CD4-positive, alpha-beta T cell (primary cell): Measurements from ENCODE around the gene PRPF40A. TPM values are rescaled to one million over a fixed set of nuclear protein-coding genes. Genes with fewer than 3 reads are reported as not detected.

Source experiments
- ATAC-seq: fragments of 200-7000 bp; cut with Tn5 transposase; one replicate; pipeline ENCODE4 v1.10.0; 2022; ENCODE audit warnings: mild to moderate bottlenecking; ENCODE audit not compliant: poor library complexity
- CTCF ChIA-PET: fragments of 350-600 bp; sonication (Branson Sonifier 250); formaldehyde crosslinking; loops from one replicate; lab custom pipeline; 2021; ENCODE audit warnings: antibody characterized with exemption, inconsistent platforms; lab: Charles Lee
- POLR2A ChIA-PET: fragments of 350-600 bp; sonication (Branson Sonifier 250); formaldehyde crosslinking; loops from one replicate; lab custom pipeline; 2021; ENCODE audit warnings: antibody characterized with exemption, inconsistent platforms; lab: Charles Lee
- DNase-seq, 14 experiments: peaks; one replicate each; pipeline ENCODE4 v3.0.0-alpha.2; 2013 to 2020; ENCODE audit warnings: mixed read lengths in 2 of 14
- H3K27ac ChIP-seq, 2 donors: one replicate each; pipeline versions ENCODE4 v1.5.1 to v1.7.0; 2013; ENCODE audit warnings: low read length in 2 of 2, low read depth in 1 of 2, mild to moderate bottlenecking in 1 of 2
- H3K27me3 ChIP-seq, 2 experiments: 1 replicate in 1 of 2; 2 replicates in 1 of 2; pipeline versions ENCODE4 v1.6.1 to v1.7.0; 2013; ENCODE audit warnings: low read length in 2 of 2, control low read depth in 1 of 2, mild to moderate bottlenecking in 1 of 2, moderate library complexity in 1 of 2; ENCODE audit not compliant: insufficient read depth in 2 of 2, control insufficient read depth in 1 of 2
- H3K36me3 ChIP-seq: one replicate; pipeline ENCODE4 v1.6.1; 2013; ENCODE audit warnings: low read length, control low read depth; ENCODE audit not compliant: insufficient read depth
- H3K4me1 ChIP-seq: one replicate; pipeline ENCODE4 v1.6.1; 2013; ENCODE audit warnings: low read length, control low read depth; ENCODE audit not compliant: insufficient read depth
- H3K4me3 ChIP-seq: one replicate; pipeline ENCODE4 v1.5.1; 2013; ENCODE audit warnings: mild to moderate bottlenecking, low read length, moderate library complexity
- H3K9me3 ChIP-seq, 2 experiments: 1 replicate in 1 of 2; 2 replicates in 1 of 2; pipeline versions ENCODE4 v1.6.1 to v1.7.0; 2013; ENCODE audit warnings: low read length in 2 of 2, mild to moderate bottlenecking in 2 of 2, control low read depth in 1 of 2, moderate library complexity in 1 of 2; ENCODE audit not compliant: control insufficient read depth in 1 of 2, insufficient read depth in 1 of 2
- H3K27ac Mint-ChIP-seq: one replicate; pipeline ENCODE4 v1.8.0; 2020; ENCODE audit warnings: mixed read lengths
- H3K27me3 Mint-ChIP-seq: one replicate; pipeline ENCODE4 v1.8.0; 2021; ENCODE audit warnings: mixed read lengths
- H3K36me3 Mint-ChIP-seq: one replicate; pipeline ENCODE4 v1.8.0; 2021; ENCODE audit warnings: low read depth, mixed read lengths
- H3K4me1 Mint-ChIP-seq: one replicate; pipeline ENCODE4 v1.8.0; 2021; ENCODE audit warnings: low read depth, mixed read lengths
- H3K4me3 Mint-ChIP-seq: one replicate; pipeline ENCODE4 v1.8.0; 2020; ENCODE audit warnings: mild to moderate bottlenecking, mixed read lengths
- H3K9me3 Mint-ChIP-seq: one replicate; pipeline ENCODE4 v1.8.0; 2020; ENCODE audit warnings: mixed read lengths
- intact Hi-C, 2 experiments: fragments of 100-400 bp; cut with DNase I in 1 of 2; cut with micrococcal nuclease in 1 of 2; formaldehyde crosslinking; loops; one replicate each; pipeline versions ENCODE4 v1.15.1 to v1.9.0; 2023 to 2025; cut with DNase I, micrococcal nuclease
- total RNA-seq, 174 experiments: library from RNA in 2 of 174; stranded (reverse) in 2 of 174; gene quantifications; one replicate each; pipeline ENCODE4 v1.2.3 and lab custom pipeline; 2021 to 2026
- TF ChIP-seq, protein P1 (sequence below): fragments of 200-600 bp; IDR thresholded peaks from one replicate; pipeline ENCODE4 v1.8.0; 2022; ENCODE audit warnings: antibody characterized with exemption, mild to moderate bottlenecking

PRPF40A gene
- total RNA-seq, 2 experiments from 2014 or later, result 146 to 148 TPM

DNA sequence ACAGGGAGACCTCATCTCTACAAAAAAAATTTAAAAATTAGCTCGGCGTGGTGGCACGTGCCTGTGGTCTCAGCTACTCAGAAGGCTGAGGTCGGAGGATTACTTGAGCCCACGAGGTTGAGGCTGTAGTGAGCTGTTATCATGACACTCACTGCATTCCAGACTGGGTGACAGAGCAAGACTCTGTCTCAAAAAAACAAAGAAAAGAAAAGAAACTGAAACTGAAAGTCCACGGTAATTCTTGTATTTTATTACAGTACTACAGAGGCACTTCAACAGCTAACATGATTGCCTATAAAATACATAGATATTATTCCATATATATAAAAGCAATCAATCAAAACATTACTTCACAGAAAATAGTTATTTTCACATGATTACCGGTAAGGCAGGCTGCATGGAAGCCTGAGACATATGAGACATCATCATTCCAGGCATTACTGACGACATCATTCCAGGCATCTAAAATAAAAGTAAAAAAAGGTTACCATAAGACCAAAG is 23.1 kb downstream of the PRPF40A start:
- H3K27ac ChIP-seq, result peak overlapping the region in 1 of 2 donors; percentile 21
- H3K27me3 Mint-ChIP-seq, result no peaks in the 10 kb centered on the region
- ChIA-PET CTCF (no interaction called here), POLR2A (interaction anchor here (0.6 to 1.5 kb wide), 3 partner anchors 12 to 518 kb away, joined by 3 to 14 read pairs (median 6); partner anchors contain the start of genes ARL6IP6, PRPF40A and STAM2)
- H3K27me3 ChIP-seq, result no peaks in the 10 kb centered on the region
- no peaks in the 10 kb centered on the region for H3K9me3 Mint-ChIP-seq
- peak overlapping the region; percentile 63 for H3K27ac Mint-ChIP-seq
- no peaks in the 10 kb centered on the region for H3K9me3 ChIP-seq
- H3K4me1 Mint-ChIP-seq, result peaks cover 60% of the 10 kb centered on the region
- peak overlapping the region; percentile 67 for H3K4me3 Mint-ChIP-seq
- DNase-seq (peak in 5 of 14 experiments; percentile 2 to 60 (median 44)), ATAC-seq (peak; percentile 72)
- intact Hi-C loops, result loop anchor here in 1 of 2 experiments (2.0 kb wide), 1 partner anchor 23 kb away; the partner anchor contains the start of gene PRPF40A
- H3K4me3 ChIP-seq, result peak overlapping the region; percentile 38
- peaks cover 54% of the 10 kb centered on the region for H3K36me3 Mint-ChIP-seq
- H3K36me3 ChIP-seq, result peaks cover 24% of the 10 kb centered on the region
- peaks cover 4% of the 10 kb centered on the region for H3K4me1 ChIP-seq
- TF ChIP-seq, protein P1, sequence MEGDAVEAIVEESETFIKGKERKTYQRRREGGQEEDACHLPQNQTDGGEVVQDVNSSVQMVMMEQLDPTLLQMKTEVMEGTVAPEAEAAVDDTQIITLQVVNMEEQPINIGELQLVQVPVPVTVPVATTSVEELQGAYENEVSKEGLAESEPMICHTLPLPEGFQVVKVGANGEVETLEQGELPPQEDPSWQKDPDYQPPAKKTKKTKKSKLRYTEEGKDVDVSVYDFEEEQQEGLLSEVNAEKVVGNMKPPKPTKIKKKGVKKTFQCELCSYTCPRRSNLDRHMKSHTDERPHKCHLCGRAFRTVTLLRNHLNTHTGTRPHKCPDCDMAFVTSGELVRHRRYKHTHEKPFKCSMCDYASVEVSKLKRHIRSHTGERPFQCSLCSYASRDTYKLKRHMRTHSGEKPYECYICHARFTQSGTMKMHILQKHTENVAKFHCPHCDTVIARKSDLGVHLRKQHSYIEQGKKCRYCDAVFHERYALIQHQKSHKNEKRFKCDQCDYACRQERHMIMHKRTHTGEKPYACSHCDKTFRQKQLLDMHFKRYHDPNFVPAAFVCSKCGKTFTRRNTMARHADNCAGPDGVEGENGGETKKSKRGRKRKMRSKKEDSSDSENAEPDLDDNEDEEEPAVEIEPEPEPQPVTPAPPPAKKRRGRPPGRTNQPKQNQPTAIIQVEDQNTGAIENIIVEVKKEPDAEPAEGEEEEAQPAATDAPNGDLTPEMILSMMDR, result no peak

DNA sequence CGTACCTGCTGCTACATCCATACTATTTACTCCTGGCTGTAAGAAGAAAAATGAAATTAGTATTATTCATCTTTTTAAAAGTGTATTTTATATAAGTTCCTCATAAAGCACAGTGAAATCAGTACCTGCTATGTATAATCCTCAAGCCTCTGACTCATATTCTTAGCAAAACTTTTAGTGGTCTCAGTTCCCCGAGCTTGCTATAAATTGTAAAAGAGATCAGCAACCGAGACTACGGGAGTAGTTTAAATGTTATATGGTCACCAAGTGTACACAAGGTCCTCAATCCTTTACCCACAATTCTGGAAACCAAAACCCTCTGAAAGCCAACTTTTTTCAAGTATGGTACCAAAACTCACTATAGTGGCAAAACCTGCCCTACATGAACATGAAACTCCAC is 24.2 kb downstream of the PRPF40A start:
- ATAC-seq (no peak), DNase-seq (no peak)
- peaks cover 49% of the 10 kb centered on the region for H3K4me1 Mint-ChIP-seq
- H3K9me3 ChIP-seq, result no peaks in the 10 kb centered on the region
- peaks cover 24% of the 10 kb centered on the region for H3K36me3 ChIP-seq
- no peak overlapping the region for H3K4me3 Mint-ChIP-seq
- H3K27me3 ChIP-seq, result no peaks in the 10 kb centered on the region
- ChIA-PET POLR2A (interaction anchor here (0.6 kb wide), 1 partner anchor 24 kb away, joined by 3 read pairs; the partner anchor contains the start of gene PRPF40A), CTCF (no interaction called here)
- no peaks in the 10 kb centered on the region for H3K27me3 Mint-ChIP-seq
- intact Hi-C loops, result no loop called here
- peak overlapping the region; percentile 27 for H3K27ac Mint-ChIP-seq
- no peak overlapping the region for H3K4me3 ChIP-seq
- peaks cover 65% of the 10 kb centered on the region for H3K36me3 Mint-ChIP-seq
- H3K27ac ChIP-seq, result no peak overlapping the region
- H3K9me3 Mint-ChIP-seq, result no peaks in the 10 kb centered on the region
- TF ChIP-seq, protein P1, result no peak
- peaks cover 4% of the 10 kb centered on the region for H3K4me1 ChIP-seq

DNA sequence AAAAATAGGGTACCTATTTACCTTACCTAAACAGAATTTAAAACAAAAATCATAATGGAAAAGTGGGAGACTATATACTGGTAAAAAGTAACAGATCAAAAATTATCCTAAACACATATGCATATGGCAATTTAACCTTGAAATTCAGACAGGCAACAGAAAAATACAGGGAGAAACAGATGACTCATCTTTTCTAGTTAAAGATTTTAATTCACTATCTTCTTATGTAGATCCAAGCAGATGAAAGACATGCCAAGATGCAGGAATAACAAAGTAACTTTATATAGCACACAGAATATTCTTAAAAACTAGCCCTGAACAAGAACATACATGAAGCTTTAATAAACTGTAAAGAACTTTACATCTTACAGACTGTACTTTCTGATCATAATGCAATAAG is 30.9 kb downstream of the PRPF40A start:
- H3K27me3 Mint-ChIP-seq, result no peaks in the 10 kb centered on the region
- ChIA-PET CTCF (no interaction called here), POLR2A (no interaction called here)
- TF ChIP-seq, protein P1, result no peak
- H3K4me3 Mint-ChIP-seq, result no peak overlapping the region
- intact Hi-C loops, result no loop called here
- H3K4me1 ChIP-seq, result no peaks in the 10 kb centered on the region
- H3K4me1 Mint-ChIP-seq, result peaks cover 45% of the 10 kb centered on the region
- H3K4me3 ChIP-seq, result no peak overlapping the region
- H3K27ac Mint-ChIP-seq, result no peak overlapping the region
- H3K36me3 ChIP-seq, result peaks cover 19% of the 10 kb centered on the region
- DNase-seq (no peak), ATAC-seq (no peak)
- no peaks in the 10 kb centered on the region for H3K9me3 Mint-ChIP-seq
- peaks cover 79% of the 10 kb centered on the region for H3K36me3 Mint-ChIP-seq
- no peak overlapping the region for H3K27ac ChIP-seq
- H3K27me3 ChIP-seq, result no peaks in the 10 kb centered on the region
- no peaks in the 10 kb centered on the region for H3K9me3 ChIP-seq
